Activated CD8-positive, alpha-beta memory T cell treated with anti-CD3 and anti-CD28 coated beads, Interleukin-2, amount 50 U/mL, for 24 hours (primary cell): ENCODE results near the gene MKNK2.
"Not testable (repeated sequence)": the region's sequence is repeated elsewhere in the genome, so short reads cannot be mapped to it uniquely, and the experiment has no call there.

Experiments used
- DNase-seq: peaks from one replicate; pipeline ENCODE4 v3.0.0-alpha.2; 2020; ENCODE audit errors: extremely low read depth

MKNK2 gene

DNA sequence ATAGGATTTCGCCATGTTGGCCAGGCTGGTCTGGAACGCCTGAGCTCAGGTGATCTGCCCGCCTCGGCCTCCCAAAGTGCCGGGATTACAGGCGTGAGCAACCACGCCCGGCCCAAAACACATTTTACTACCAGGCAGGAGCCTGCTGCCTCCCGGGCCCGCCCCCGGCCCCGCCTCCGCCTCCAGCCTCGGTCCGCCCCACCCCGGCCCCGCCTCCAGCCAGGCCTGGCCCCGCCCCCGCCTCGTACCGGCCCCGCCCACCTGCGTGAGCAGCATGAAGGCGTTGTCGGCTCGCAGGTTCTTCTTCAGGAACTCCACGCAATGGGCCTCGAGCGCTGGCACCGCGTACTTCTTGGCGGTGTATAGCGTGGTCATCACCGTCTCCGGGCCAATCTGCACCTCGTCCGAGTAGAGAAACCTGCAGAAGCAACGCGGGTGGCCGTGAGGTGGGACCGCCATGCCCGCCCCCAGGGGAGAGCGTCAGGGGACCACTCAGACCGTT, 58.2 kb downstream of the MKNK2 start:
- DNase-seq = no peak

DNA sequence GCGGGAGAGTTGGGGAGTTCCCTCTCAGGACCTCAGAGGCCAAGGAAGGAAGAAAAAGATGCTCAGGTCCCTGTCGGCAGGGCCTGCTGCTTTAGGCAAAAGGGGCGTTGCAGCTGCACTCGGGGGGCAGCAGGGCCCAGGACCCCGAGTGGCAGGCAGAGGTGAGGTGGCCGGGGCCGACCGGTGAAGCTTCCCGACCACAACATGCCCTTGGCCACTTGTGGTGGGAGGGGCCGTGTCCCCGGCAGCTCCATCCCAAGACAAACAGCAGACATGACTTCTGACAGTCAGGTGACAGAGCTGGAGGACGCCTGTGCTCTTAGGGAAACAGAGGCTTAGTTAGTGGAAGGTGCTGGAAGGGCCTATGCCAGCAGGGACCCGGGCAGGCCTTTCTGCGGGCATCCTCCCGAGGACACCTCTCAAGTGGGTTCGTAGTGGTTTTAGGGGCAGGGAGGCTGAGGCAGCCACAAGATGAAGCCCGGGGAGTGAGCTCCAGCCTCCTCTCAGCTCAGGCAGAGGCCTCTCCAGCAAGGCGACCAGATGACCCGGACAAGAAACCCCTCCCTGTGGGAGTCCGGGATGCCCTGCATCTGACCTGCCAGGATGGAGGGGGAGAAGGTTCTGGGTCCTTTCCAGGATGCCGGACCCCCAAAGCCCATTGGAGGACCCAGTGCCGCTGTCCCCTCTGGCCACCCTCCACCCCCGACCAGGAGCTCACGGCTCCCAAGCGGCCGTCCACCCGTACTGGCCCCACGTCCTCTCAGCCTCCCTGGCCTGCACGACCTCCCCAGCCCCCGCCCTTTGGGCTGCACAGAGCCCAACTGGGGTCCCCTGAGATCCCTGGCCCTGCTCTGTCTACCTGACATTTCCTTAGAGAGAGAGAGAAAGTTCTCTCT, 59.8 kb downstream of the MKNK2 start:
- no peak for DNase-seq

- no peak for DNase-seq
Observed at GRCh38 chr19:1990230-1991017, 60.6 kb downstream of the MKNK2 start.

DNA sequence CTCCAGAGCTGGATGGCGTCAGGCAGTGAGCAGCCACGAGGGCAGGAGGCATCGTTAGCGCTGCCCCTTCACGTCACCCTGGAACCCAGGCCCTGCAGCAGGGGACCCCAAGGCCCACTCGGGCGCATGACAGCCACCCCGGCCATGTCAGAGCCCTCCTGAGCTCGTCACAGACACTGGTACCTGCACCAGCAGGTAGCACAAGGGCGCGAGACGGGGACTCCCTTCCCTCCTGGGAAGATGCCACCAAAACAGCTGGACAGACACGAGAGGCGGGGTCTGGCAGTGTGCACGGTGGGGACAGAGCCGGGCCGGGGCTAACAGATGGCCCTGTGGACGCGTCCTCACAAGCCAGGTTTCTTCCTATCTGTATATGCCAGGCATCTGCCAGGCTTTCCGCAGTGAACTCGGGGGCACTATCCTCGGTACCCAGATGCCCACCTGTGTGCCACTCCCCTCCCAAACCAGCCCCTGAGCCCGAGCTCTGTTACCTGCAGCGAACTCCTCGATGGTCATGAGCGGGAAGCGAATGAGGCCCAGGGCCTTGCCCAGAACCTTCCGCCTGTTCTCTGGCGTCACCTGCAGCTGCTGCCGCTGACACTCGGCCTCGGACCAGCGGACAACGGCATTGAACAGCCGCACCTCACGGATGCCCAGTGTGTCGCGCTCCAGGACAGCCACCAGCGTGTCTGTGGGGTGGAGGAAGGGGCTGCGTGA, 61.4 kb downstream of the MKNK2 start:
- no peak for DNase-seq

DNA sequence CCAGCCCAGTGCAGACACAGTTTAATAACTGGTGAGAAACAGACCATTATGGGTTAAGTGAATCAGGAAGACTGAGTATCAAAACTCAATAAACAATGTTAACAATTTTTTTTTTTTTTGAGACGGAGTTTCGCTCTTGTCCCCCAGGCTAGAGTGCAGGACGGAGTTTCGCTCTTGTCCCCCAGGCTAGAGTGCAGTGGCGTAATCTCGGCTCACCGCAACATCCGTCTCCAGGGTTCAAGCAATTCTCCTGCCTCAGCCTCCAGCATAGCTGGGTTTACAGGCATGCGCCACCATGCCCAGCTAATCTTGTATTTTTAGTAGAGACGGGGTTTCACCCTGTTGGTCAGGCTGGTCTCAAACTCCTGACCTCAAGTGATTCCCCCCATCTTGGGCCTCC, 62.6 kb downstream of the MKNK2 start:
- DNase-seq = not testable (repeated sequence)
